H1 (cell line): ENCODE data around the gene LHX2. TPM values are rescaled to one million over a fixed set of nuclear protein-coding genes. Genes with fewer than 3 reads are reported as not detected.

Experiments used
- SP1 ChIP-seq: IDR thresholded peaks from 2 replicates; pipeline ENCODE4 v1.6.1; 2011; ENCODE audit warnings: low read depth, low read length
- TCF12 ChIP-seq: IDR thresholded peaks from 2 replicates; pipeline ENCODE4 v1.6.1; 2011; ENCODE audit warnings: low read depth, mild to moderate bottlenecking, low read length
- polyA plus RNA-seq, 7 experiments: library from polyadenylated mRNA; depleted of rRNA in 3 of 7; stranded (reverse) in 5 of 7; unstranded in 2 of 7; fragments of >200 nt in 5 of 7; fragments of 200-250 nt in 2 of 7; gene quantifications; 1 replicate in 5 of 7; 2 replicates in 1 of 7; 4 replicates in 1 of 7; pipeline versions ENCODE4 v1.2.1 to v1.2.3, GENCODE V29; 2011 to 2013; ENCODE audit warnings: missing spikeins in 2 of 7, mixed read lengths in 2 of 7
- total RNA-seq: library from RNA; stranded (reverse); fragmentation: NEBNext Ultra II Directional; extraction: Animal tissue kit (Norgen Biotek cat#: 25700); gene quantifications from 2 replicates; pipeline ENCODE4 v1.2.1, GENCODE V29; 2021
- TF ChIP-seq, protein P1 (sequence below), 3 experiments: IDR thresholded peaks; 1 replicate in 2 of 3; 2 replicates in 1 of 3; pipeline versions ENCODE4 v1.5.1 to v1.6.1; 2011; ENCODE audit warnings: low read length in 3 of 3, mild to moderate bottlenecking in 3 of 3, inconsistent platforms in 2 of 3, low read depth in 1 of 3, moderate library complexity in 1 of 3; ENCODE audit not compliant: insufficient read depth in 1 of 3; ENCODE audit errors: control extremely low read depth in 1 of 3

The LHX2 gene
- total and polyA plus RNA-seq, 2 of the 8 experiments (the other 6 are each of a cell fraction or from before 2014, with no cell fraction given), result 0.11 to 0.86 TPM

DNA sequence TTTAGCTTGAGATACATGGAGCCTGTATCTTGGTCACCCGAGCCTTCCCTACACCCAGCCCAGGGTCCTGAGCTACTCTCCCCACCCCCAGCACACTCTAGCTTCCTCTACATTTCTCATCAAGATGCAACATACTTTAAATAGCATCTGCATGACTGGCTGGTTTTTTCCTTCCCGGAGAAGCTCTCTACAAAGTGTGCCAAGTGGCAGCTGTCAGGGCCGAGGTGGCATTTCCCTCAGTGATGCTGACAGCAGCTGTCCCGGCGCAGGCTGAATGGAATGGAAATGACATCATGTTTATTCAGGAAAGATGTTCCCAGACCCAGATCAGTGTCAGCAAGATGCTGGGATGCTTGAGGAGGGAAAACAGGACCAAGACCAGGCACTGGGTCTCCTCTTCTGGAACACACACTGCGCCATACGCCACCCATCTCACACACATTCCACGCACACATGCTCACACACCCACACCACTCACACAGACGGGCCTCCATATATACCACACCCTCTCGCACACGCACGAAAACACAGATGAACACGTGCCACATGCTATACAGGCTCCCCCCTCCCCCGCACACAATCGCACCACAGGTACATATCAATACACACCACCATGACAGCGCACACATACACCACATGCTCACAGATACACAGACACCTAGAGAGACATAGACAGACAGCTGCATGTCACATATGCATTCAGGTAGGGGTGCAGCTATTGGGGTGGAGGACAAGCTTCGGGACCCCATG lies 67.8 kb downstream of the LHX2 start (continued):
- TF ChIP-seq, protein P1, sequence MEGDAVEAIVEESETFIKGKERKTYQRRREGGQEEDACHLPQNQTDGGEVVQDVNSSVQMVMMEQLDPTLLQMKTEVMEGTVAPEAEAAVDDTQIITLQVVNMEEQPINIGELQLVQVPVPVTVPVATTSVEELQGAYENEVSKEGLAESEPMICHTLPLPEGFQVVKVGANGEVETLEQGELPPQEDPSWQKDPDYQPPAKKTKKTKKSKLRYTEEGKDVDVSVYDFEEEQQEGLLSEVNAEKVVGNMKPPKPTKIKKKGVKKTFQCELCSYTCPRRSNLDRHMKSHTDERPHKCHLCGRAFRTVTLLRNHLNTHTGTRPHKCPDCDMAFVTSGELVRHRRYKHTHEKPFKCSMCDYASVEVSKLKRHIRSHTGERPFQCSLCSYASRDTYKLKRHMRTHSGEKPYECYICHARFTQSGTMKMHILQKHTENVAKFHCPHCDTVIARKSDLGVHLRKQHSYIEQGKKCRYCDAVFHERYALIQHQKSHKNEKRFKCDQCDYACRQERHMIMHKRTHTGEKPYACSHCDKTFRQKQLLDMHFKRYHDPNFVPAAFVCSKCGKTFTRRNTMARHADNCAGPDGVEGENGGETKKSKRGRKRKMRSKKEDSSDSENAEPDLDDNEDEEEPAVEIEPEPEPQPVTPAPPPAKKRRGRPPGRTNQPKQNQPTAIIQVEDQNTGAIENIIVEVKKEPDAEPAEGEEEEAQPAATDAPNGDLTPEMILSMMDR (IDR thresholded peaks at IDR 0.05; ENCODE audit: control extremely low read depth in 1 of 3, insufficient read depth in 1 of 3, low read depth in 1 of 3, low read length in 3 of 3), result no peak
- TF ChIP-seq TCF12, result no peak
- TF ChIP-seq SP1, result no peak
- TF ChIP-seq, all 59 proteins: peak for 0
